Measurements from ENCODE around the gene CFAP210. TPM values are rescaled to one million over a fixed set of nuclear protein-coding genes. Genes with fewer than 3 reads are reported as not detected.

CFAP210 gene
- total RNA-seq, 2 donors from 2014 or later = not detected

DNA sequence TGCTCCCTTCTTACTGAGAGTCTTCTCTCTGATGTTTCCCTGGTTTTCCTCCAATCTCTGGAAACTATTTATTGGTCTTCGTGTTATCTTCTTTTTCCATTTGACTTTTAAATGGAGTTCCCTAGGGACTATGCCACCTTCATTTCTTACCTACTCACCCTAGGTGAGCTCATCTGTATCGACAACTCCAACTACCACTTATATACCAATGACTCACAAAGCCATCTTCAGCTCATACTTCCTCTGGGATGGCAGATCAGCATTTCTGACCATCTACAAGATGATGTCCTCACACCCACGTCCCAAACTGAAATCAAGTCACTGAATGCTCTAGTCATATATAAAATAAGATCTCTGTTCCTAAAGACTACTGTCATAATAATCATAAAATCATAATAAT is 40.6 kb downstream of the CFAP210 start:
- TF ChIP-seq, protein P1, sequence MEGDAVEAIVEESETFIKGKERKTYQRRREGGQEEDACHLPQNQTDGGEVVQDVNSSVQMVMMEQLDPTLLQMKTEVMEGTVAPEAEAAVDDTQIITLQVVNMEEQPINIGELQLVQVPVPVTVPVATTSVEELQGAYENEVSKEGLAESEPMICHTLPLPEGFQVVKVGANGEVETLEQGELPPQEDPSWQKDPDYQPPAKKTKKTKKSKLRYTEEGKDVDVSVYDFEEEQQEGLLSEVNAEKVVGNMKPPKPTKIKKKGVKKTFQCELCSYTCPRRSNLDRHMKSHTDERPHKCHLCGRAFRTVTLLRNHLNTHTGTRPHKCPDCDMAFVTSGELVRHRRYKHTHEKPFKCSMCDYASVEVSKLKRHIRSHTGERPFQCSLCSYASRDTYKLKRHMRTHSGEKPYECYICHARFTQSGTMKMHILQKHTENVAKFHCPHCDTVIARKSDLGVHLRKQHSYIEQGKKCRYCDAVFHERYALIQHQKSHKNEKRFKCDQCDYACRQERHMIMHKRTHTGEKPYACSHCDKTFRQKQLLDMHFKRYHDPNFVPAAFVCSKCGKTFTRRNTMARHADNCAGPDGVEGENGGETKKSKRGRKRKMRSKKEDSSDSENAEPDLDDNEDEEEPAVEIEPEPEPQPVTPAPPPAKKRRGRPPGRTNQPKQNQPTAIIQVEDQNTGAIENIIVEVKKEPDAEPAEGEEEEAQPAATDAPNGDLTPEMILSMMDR (IDR thresholded peaks at IDR 0.05) = no peak
- Histone ChIP-seq H3K9me3 (no peaks in the 10 kb centered on the region), H3K4me1 (no peaks in the 10 kb centered on the region), H3K9ac (ENCODE audit: low read depth in 2 of 2, low read length in 2 of 2) (no peak overlapping the region), H3K4me3 (no peak overlapping the region), H3K27ac (no peak overlapping the region), H3K27me3 (no peaks in the 10 kb centered on the region), H3K36me3 (no peaks in the 10 kb centered on the region)
- no peak for DNase-seq
- intact Hi-C loops (cut with DNase I) = no loop called here

DNA sequence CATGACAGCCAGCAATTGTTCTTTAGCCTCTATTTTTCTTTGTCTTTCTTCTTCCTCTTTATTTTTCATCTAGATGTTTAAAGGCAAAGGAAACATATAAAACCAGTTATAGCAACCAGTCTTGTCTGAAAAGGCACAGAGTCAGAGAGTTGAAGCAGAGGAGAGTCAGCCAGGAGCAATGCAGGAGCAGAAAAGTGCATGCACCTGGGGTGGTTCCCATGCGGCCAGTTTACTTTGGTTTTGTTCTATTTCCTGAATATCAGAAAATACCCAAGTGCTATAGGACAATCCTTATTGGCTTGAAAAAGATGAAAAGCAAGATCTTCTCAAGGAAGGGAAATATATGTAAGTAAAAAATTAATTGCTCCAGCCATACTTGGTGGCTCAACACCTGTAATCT is 44.9 kb downstream of the CFAP210 start:
- H3K27ac ChIP-seq = no peak overlapping the region
- H3K36me3 ChIP-seq = no peaks in the 10 kb centered on the region
- no peak overlapping the region for H3K9ac ChIP-seq (ENCODE audit: low read depth in 2 of 2, low read length in 2 of 2)
- H3K9me3 ChIP-seq = no peaks in the 10 kb centered on the region
- no peaks in the 10 kb centered on the region for H3K27me3 ChIP-seq
- intact Hi-C loops (cut with DNase I) = no loop called here
- no peak overlapping the region for H3K4me3 ChIP-seq
- TF ChIP-seq, protein P1 (IDR thresholded peaks at IDR 0.05) = no peak
- no peak for DNase-seq
- no peaks in the 10 kb centered on the region for H3K4me1 ChIP-seq

DNA sequence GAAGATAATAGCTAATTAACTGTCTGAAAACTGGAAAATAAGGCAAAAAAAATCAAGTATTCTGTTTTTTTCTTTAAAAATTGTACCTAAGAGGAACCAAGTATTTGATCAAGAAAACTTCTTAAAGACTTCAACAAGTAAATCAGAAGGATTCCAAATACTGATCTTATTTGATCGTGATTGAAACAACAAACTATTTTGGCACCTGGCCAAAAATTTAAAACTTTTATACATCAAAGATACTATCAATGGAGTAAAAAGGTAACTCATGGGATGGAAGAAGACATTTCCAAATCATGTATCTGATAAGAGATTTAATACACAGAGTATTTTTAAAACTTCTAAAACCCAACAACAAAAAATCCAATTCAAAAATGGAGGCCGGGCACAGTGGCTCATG is 46.7 kb downstream of the CFAP210 start:
- no peaks in the 10 kb centered on the region for H3K36me3 ChIP-seq
- H3K27me3 ChIP-seq = no peaks in the 10 kb centered on the region
- no peak overlapping the region for H3K9ac ChIP-seq (ENCODE audit: low read depth in 2 of 2, low read length in 2 of 2)
- H3K4me3 ChIP-seq = no peak overlapping the region
- H3K9me3 ChIP-seq = no peaks in the 10 kb centered on the region
- intact Hi-C loops (cut with DNase I) = no loop called here
- no peak overlapping the region for H3K27ac ChIP-seq
- DNase-seq = no peak
- TF ChIP-seq, protein P1 (IDR thresholded peaks at IDR 0.05) = no peak
- no peaks in the 10 kb centered on the region for H3K4me1 ChIP-seq

DNA sequence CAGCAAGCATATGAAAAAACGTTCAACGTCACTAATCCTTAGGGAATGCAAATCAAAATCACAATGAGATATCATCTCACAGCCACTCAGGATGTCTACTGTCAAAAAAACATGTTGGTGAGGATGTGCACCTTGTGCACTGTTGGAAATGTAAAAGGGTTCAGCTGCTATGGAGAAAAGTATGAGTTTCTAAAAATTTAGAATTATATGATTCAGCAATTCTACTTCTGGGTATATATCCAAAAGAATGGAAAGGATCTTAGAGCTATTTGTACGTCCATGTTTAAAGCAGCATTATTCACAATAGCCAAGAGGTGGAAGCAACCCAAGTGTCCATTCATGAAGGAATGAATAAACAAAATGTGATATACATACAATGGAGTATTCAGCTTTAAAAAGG is 50.0 kb downstream of the CFAP210 start:
- intact Hi-C loops (cut with DNase I) = no loop called here
- TF ChIP-seq, protein P1 (IDR thresholded peaks at IDR 0.05) = no peak
- no peaks in the 10 kb centered on the region for H3K9me3 ChIP-seq

DNA sequence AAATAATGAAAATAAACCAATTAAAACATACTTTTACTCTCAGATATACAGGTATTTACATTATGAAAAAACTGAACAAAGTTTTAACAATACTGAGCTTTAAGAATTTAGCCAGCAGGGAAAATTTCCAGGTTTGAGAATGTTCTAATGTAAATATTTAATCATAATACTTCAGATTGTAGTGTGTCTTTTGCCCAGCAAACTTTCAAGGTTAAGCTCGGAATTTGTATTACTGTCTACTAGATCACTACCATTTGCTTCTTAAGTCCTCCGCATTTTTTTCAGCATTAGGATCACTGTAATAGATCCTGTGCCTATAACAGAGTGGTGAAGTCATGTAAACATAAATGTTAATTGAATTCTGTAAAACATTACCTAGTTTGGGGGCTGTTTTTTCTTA is 52.7 kb downstream of the CFAP210 start:
- Histone ChIP-seq H3K9ac (ENCODE audit: low read depth in 2 of 2, low read length in 2 of 2) (no peak overlapping the region), H3K9me3 (no peaks in the 10 kb centered on the region), H3K27me3 (no peaks in the 10 kb centered on the region), H3K36me3 (no peaks in the 10 kb centered on the region), H3K4me3 (no peak overlapping the region), H3K27ac (no peak overlapping the region), H3K4me1 (no peaks in the 10 kb centered on the region)
- TF ChIP-seq, protein P1 (IDR thresholded peaks at IDR 0.05) = no peak
- DNase-seq = no peak
- intact Hi-C loops (cut with DNase I) = no loop called here

More for the DNA sequence above, 50.0 kb downstream of the CFAP210 start:
- Histone ChIP-seq H3K4me3 (no peak overlapping the region), H3K36me3 (no peaks in the 10 kb centered on the region), H3K4me1 (no peaks in the 10 kb centered on the region), H3K27me3 (no peaks in the 10 kb centered on the region), H3K27ac (no peak overlapping the region), H3K9ac (ENCODE audit: low read depth in 2 of 2, low read length in 2 of 2) (no peak overlapping the region)
- no peak for DNase-seq

DNA sequence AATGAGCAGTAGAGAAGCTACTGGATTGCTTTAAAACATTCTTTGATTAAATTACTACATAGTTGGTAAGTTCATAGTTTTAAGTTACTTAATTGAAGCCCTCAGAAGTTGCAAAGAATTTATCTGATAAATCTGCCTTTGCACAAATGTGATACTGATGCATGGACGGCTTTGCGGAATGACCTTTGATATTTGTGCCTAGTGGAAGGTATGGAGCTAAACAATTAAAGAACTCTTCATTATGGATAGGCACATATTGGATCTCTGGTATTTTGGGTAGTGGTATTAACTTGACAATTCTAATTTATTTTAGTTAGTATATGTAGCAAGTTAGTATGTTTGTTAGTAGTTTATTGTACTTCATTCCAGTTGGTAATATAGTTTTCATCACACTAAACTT is 54.1 kb downstream of the CFAP210 start:
- no peak for DNase-seq
- H3K27ac ChIP-seq = no peak overlapping the region
- no peaks in the 10 kb centered on the region for H3K9me3 ChIP-seq
- H3K4me1 ChIP-seq = no peaks in the 10 kb centered on the region
- no peaks in the 10 kb centered on the region for H3K36me3 ChIP-seq
- no peak overlapping the region for H3K4me3 ChIP-seq
- H3K9ac ChIP-seq (ENCODE audit: low read depth in 2 of 2, low read length in 2 of 2) = no peak overlapping the region
- H3K27me3 ChIP-seq = no peaks in the 10 kb centered on the region
- TF ChIP-seq, protein P1 (IDR thresholded peaks at IDR 0.05) = no peak
- intact Hi-C loops (cut with DNase I) = no loop called here
